HG03460 (cell line): ENCODE measurements around the gene SYNGAP1.
"Not testable (repeated sequence)": the region's sequence is repeated elsewhere in the genome, so short reads cannot be mapped to it uniquely, and the experiment has no call there.

Experiments used
- ATAC-seq: cut with Tn5 transposase; IDR thresholded peaks from one replicate; pipeline ENCODE4 v1.9.1; 2021; ENCODE audit not compliant: unreplicated experiment

SYNGAP1 gene

DNA sequence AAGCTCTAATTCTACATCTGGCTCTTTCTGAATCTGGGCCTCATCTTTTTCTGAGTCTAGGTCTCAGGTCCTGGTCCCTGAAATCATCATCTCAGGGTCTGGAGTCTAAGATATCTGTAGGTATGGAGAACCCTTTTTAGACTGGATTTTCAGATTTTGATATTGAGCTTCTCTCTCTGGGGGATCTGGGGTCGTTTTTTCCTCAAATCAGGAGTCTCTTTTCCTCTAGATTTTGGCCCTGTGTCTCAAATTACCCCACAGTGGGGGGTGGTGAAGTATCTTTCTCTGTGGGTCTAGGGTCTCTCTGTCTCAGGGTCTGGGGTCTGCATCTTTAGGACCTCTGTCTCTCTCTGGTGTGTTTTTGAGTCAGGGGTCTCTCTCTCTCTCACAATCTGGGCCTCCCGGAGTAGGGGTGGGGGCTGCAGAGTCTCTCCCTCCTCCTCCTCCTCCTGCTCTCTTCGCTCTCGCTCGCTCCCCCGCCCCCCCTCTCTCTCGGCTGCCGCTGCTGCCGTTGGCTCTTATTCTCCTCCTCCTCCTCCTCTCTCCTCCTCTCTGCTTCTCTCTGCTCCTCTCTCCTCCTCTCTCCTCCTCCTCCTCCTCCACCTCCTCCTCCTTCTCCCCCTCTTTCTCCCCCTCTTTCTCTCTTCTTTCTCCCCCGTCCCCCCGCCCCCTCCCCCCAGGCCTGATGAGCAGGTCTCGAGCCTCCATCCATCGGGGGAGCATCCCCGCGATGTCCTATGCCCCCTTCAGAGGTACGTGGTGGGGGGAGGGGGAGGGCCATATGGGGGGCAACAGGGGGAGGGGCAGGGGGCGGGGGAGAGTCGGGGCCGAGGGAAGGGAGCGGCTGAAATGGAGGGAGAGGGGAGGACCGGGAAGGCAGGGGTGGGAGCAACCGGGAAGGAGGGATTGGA is at the start of gene SYNGAP1:
TSS of gene SYNGAP1 (plus strand) at position 486 of the 911 bp plus-strand sequence. CDS start at position 686, 200 bp downstream.
- ATAC-seq = no peak

GRCh38 chr6:33371901-33372300 is 48.0 kb upstream of the SYNGAP1 start:
- ATAC-seq = not testable (repeated sequence)

GRCh38 chr6:33372526-33373123 is 47.2 kb upstream of the SYNGAP1 start:
- ATAC-seq = no peak

- no peak for ATAC-seq
Observed at GRCh38 chr6:33373960-33374910, 45.6 kb upstream of the SYNGAP1 start.

DNA sequence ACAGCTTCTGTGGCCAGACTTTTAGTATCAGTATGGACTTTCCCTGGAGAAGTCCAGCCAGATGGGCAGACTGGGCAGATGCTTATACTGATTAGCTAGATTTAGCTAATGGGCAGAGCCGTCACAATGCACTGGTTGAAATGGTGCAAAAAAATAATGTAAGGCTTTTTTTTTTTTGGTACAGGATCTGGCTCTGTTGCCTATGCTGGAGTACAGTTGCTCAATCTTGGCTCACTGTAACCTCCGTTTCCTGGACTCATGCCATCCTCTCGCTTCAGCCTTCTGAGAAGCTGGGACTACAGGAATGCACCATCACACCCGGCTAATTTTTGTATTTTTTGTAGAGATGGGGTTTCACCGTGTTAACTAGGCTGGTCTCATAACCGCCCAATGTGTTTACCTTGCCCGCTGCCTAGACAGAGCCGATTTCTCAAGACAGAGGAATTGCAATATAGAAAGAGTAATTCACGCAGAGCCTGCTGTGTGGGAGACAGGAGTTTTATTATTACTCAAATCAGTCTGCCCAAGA is 44.7 kb upstream of the SYNGAP1 start:
- no peak for ATAC-seq

- ATAC-seq = no peak
Observed at GRCh38 chr6:33377171-33377570, 42.7 kb upstream of the SYNGAP1 start.

GRCh38 chr6:33379184-33379583 is 40.7 kb upstream of the SYNGAP1 start:
- ATAC-seq = not testable (repeated sequence)

DNA sequence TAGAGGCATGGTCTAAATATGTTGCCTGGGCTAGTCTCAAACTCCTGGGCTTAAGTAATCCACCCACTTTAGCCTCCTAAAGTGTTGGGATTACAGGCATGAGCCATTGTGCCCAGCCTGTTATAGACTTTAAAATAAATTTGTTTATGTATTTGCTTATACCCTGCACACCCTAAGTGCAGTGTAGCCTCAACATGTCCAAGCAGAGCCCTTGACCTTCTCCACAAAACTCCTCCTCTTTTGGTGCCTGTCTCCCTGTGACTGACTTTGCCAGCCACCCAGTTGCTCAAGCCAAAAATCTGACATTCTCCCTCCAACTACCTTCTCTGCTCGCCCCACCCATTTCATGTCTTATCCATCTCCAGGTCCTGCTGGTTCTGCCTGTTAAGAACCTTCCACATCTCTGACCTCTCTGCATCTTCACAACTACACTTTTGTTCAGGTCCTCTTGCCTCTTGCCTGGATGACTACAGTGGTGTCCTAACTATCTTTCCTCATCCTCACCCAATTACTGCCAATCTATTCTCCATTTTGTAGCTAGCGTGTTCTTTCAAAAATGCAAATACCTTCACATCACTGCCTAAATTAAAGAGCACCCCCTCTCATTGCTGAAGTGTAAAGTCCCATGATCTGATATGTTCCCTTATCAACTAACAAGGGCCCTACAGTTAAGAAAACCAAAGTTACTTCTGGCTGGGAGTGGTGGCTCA is 39.4 kb upstream of the SYNGAP1 start:
- no peak for ATAC-seq

DNA sequence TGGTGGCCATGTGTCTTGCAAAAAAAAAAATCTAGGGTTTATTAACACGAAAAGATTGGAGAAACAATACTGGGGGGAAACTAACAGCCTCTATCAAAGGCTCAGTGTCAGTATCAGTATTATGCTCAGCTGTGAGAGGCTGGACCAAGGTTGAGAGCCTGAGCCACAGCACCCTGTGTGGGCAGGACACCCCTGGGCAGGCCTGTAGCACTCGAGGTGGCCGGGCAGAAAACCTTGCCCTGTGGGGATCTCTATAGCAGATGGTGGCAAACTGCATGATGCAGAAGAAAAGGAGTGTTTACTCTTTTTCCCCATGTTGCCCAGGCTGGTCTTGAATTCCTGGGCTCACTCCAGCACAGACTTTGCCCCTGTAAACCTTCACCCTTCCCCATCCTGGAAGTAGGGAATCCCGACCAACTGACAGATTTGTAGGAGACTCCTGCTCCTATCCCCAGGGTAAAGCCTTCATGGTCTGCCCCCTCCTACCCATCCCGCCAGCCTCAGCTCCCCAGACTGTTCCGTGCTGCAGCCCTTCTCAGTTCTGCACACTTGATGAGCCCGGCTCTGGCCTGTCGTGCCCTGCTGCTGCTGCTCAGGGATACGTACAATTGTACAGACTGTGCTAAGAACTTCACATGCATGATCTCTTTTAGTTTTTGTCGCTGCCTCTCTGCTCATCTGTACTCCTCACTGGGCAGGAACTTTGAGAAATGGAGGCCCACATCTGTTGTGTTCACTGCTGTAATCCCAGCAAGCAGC is 36.3 kb upstream of the SYNGAP1 start:
- no peak for ATAC-seq

DNA sequence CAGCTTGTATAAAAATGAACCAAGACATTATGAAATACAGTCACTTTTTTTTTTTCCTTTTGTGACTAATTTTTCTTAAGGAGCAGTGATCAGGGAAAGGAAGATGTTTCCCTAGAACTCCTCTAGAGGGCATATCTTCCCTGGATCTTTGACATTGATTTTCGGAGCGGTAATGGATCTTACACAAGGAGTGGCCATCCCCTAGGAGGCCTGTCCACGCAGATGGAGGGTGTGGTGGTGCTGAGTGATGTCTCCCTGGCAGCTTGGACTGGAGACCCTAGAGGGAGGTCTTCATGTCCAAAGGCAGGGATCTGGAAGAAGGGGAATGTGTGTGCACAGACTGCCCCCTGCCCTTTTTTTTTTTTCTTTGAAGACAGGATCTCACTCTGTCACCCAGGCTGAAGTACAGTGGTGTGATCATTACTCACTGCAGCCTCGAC is 35.3 kb upstream of the SYNGAP1 start:
- no peak for ATAC-seq

GRCh38 chr6:33390173-33390572 is 29.7 kb upstream of the SYNGAP1 start:
- ATAC-seq = no peak

GRCh38 chr6:33390767-33391277 is 29.0 kb upstream of the SYNGAP1 start:
- ATAC-seq = no peak

DNA sequence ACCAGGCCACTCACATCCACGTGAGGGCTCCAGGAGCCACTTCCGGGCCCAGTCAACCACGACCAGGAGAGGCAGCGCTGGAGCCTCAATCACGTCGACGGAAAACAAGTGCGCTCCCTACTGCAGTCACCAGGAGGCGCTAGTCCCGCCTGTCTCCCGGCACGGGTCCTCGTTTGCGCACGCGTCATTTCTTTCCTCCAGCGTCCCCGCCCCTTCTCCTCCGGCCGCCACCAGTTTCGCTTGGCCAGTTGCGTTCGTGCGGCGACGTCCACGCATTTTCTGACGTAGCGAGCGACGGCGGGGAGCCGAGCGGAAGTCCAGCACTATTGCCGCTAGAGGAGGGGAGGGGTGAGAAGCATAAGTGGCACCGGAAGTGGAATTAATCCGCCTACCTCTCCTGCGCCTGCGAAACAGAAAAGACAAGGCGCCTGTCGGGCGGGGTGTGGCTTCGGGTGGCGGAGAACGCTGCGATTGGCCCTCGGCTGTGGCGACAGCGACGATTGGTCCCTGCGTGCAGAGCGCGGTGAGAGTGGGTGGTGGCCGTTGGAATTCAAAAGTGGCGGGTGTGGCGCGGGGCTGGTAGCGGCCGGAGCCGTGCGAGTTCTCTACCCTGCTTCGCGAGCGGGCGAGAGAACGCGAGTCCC is 28.5 kb upstream of the SYNGAP1 start, which contains the start of gene KIFC1:
TSS of gene KIFC1 (plus strand) at position 546 of the 644 bp plus-strand sequence. CDS start 163 bp downstream, outside the sequence.
- peak; percentile 90 for ATAC-seq

DNA sequence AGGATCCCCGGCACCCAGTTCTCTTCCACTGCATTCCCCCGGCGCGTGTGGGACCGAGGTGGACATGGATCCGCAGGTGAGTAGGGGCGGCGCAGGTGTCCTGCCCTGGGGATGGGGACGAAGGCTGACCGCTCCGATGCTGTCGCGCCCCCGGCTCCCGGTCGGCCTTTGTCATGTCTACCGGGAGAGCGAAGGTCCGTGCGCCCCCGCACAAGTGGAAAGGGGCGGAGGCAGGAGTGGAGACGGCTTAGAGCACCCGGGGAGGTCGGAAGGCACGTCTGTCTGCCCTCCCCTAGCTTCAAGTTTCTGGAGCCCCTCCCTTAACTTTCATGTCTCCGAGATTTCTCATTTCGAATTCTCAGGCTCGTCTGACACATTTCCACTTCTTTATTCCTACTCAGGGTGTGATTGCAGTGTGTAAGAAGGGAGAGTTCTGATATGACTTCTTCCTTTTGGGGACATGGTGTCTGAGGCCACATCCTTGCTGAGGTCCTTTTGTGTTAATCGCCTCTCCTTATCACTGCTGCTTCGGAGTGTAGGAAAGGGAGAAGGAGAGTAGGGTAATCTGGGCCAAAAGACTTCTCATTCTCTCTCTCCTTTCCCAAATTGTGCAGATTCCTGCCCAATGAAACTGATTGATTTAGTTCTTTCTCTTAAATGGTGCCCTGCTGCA is 27.8 kb upstream of the SYNGAP1 start:
- peak; percentile 12 for ATAC-seq

DNA sequence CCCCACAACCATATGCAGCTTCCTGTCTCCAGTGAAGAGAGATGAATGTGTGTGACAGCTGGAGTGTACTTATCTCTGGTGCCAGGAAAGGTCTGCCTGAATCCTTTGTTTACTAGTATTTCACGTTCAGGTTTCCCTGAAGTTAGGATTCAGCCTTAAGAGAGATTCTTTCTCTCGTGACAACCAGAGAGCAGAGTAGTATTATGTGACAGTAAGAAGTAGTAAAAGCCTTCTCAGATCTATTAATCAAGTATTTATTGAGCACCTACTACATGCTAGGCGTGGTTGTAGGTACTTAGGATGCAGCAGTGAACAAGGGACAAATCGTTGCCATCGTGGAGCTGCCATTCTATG is 27.3 kb upstream of the SYNGAP1 start:
- ATAC-seq = no peak

DNA sequence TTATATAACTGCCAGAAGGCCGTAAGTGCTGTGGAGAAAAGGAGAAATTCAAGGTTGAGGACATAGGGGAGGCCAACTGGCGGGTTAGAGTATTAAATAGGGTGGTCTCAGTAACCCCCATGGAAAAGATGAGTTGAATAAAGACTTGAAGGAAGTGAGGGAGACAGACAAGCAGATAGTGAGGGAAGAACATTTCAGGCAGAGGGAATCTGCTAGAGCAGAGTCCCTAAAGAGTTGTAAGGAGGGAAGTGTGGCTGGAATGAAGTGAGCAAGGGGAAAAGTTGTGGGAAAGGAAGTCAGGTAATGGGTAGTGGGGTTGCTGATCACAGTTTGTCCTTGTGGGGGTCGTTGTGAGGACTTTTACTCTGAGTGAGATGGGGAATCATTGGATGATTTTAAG is 26.9 kb upstream of the SYNGAP1 start:
- ATAC-seq = no peak

DNA sequence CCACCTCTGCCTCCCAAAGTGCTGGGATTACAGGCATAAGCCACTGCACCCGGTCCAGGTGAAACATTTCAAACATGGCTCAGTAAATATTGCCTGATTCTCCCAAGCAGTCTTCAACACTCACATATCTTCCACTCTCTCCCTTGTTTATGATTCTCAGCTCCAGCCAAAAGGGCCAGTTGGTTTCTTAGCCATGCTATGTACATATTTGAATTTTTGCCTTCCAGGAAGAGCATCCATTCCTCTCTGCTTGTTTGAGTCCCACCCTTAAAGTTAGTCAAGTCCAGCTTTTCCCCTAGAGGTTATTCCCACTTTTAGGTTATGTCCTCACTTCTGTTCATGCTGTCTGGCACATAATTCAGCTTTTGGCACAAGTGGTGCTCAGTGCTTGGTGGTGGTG is 22.3 kb upstream of the SYNGAP1 start:
- no peak for ATAC-seq

DNA sequence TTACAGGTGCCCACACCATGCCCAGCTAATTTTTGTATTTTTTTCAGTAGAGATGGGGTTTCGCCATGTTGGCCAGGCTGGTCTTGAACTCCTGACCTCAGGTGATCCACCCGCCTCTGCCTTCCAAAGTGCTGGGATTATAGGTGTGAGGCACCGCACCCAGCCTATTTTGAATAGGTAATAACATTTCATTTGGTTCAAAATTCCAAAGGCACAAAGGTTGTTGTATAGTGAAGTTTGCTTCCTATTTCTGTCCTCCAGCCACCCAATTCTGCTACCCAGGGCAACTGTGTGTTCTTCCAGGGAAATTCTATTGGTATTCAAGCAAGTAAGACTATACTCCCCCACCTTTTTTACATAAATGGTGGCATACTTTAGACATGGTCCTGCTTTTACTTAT is 21.3 kb upstream of the SYNGAP1 start:
- not testable (repeated sequence) for ATAC-seq
